HG03575 (cell line): ENCODE measurements around the gene CBLC.

Experiments
- ATAC-seq: cut with Tn5 transposase; IDR thresholded peaks from one replicate; pipeline ENCODE4 v1.9.1; 2021; ENCODE audit not compliant: unreplicated experiment, insufficient number of reproducible peaks, low FRiP score; ENCODE audit errors: extremely low read depth

Gene CBLC

GRCh38 chr19:44745341-44745831, 32.3 kb upstream of the CBLC start:
- no peak for ATAC-seq

GRCh38 chr19:44745887-44746600, 31.6 kb upstream of the CBLC start:
- ATAC-seq = no peak

GRCh38 chr19:44746616-44746945, 31.1 kb upstream of the CBLC start:
- no peak for ATAC-seq

GRCh38 chr19:44746946-44747738, 30.5 kb upstream of the CBLC start:
- no peak for ATAC-seq

- ATAC-seq = no peak
Measured at GRCh38 chr19:44747739-44748425, 29.8 kb upstream of the CBLC start.

- no peak for ATAC-seq
Measured at GRCh38 chr19:44748426-44749254, 29.1 kb upstream of the CBLC start, which contains the start of gene BCL3. Gene BCL3 (plus strand): TSS chr19:44748708. CDS start chr19:44748791, 83 bp downstream.

- ATAC-seq = no peak
Measured at GRCh38 chr19:44749292-44749691, 28.4 kb upstream of the CBLC start.

GRCh38 chr19:44749994-44750393, 27.7 kb upstream of the CBLC start:
- ATAC-seq = no peak

GRCh38 chr19:44752123-44752815, 25.4 kb upstream of the CBLC start:
- ATAC-seq = no peak

GRCh38 chr19:44752816-44753625, 24.7 kb upstream of the CBLC start:
- ATAC-seq = no peak

GRCh38 chr19:44753626-44753931, 24.1 kb upstream of the CBLC start:
- ATAC-seq = no peak

GRCh38 chr19:44753932-44754749, 23.5 kb upstream of the CBLC start:
- ATAC-seq = no peak

GRCh38 chr19:44754750-44755080, 23.0 kb upstream of the CBLC start:
- no peak for ATAC-seq

- ATAC-seq = no peak
Measured at GRCh38 chr19:44755219-44755618, 22.5 kb upstream of the CBLC start.

GRCh38 chr19:44756089-44756562, 21.6 kb upstream of the CBLC start:
- no peak for ATAC-seq

GRCh38 chr19:44757057-44757734, 20.5 kb upstream of the CBLC start:
- no peak for ATAC-seq
